Right lobe of liver (tissue), 4 donors: ENCODE data around the gene SCRN1.

ENCODE experiments used
- POLR2A ChIP-seq: fragments of 450-650 bp; IDR thresholded peaks from one replicate; pipeline ENCODE4 v1.6.1; 2017; ENCODE audit warnings: antibody characterized with exemption, mild to moderate bottlenecking
- TF ChIP-seq, protein P1 (sequence below), 4 donors: fragments of 200-600 bp in 3 of 4; fragments of 450-650 bp in 1 of 4; IDR thresholded peaks; one replicate each; pipeline versions ENCODE4 v1.5.1 to v1.8.0; 2016 to 2022; ENCODE audit warnings: antibody characterized with exemption in 4 of 4, mild to moderate bottlenecking in 2 of 4
- donor health status: DM: no; HTN: no; CAD: no.
- donor health status: DM: no; HTN: no; CAD: no.
- donor health status: DM: no; HTN: yes; CAD: no.

DNA sequence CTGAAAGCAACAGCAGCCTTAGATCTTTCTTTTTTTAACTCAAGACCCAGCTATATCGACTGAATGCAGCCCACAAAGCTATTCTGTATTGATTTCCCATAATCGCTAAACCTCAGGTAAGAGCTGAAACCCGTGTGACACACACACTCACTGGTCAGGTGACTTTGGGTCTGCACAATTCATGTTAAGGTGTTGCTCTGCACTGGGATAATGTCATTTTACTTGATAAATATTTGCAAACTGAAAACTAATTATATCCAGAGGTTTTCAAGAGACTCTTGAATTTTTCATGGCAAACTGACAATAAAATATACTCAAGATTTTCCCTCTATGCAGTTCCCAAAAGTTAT, 33.1 kb downstream of the SCRN1 start:
- TF ChIP-seq POLR2A: no peak
- TF ChIP-seq, protein P1, sequence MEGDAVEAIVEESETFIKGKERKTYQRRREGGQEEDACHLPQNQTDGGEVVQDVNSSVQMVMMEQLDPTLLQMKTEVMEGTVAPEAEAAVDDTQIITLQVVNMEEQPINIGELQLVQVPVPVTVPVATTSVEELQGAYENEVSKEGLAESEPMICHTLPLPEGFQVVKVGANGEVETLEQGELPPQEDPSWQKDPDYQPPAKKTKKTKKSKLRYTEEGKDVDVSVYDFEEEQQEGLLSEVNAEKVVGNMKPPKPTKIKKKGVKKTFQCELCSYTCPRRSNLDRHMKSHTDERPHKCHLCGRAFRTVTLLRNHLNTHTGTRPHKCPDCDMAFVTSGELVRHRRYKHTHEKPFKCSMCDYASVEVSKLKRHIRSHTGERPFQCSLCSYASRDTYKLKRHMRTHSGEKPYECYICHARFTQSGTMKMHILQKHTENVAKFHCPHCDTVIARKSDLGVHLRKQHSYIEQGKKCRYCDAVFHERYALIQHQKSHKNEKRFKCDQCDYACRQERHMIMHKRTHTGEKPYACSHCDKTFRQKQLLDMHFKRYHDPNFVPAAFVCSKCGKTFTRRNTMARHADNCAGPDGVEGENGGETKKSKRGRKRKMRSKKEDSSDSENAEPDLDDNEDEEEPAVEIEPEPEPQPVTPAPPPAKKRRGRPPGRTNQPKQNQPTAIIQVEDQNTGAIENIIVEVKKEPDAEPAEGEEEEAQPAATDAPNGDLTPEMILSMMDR (IDR thresholded peaks at IDR 0.05): no peak
